Smooth muscle cell (in vitro differentiated cells): Measurements from ENCODE around the gene TPX2. TPM values are rescaled to one million over a fixed set of nuclear protein-coding genes. Genes with fewer than 3 reads are reported as not detected.

Experiments used
- DNase-seq: peaks from one replicate; lab custom pipeline; 2025; ENCODE audit not compliant: unreplicated experiment; lab: John Stamatoyannopoulos, UW
- H2AFZ ChIP-seq: fragments of 200-600 bp; sonication (generic); 2 replicates; pipeline ENCODE4 v1.6.0; 2016; ENCODE audit warnings: antibody characterized with exemption, low read depth, mild to moderate bottlenecking
- H3F3A ChIP-seq: fragments of 200-600 bp; sonication (generic); 2 replicates; pipeline ENCODE4 v1.6.0; 2017; ENCODE audit warnings: antibody characterized with exemption, low read depth
- H3K27ac ChIP-seq: fragments of 200-600 bp; sonication (generic); 2 replicates; pipeline ENCODE4 v1.5.1; 2016; ENCODE audit warnings: low read depth, mild to moderate bottlenecking
- H3K27me3 ChIP-seq: fragments of 200-600 bp; sonication (generic); 2 replicates; pipeline ENCODE4 v1.6.1; 2016; ENCODE audit warnings: low read depth, mild to moderate bottlenecking
- H3K36me3 ChIP-seq: fragments of 200-600 bp; sonication (generic); 2 replicates; pipeline ENCODE4 v1.5.1; 2016; ENCODE audit warnings: low read depth
- H3K4me1 ChIP-seq: fragments of 200-600 bp; sonication (generic); 2 replicates; pipeline ENCODE4 v1.5.1; 2016; ENCODE audit warnings: low read depth
- H3K4me2 ChIP-seq: fragments of 200-600 bp; sonication (generic); 2 replicates; pipeline ENCODE4 v1.6.0; 2016; ENCODE audit warnings: mild to moderate bottlenecking
- H3K4me3 ChIP-seq: fragments of 200-600 bp; sonication (generic); 2 replicates; pipeline ENCODE4 v1.5.1; 2016; ENCODE audit warnings: mild to moderate bottlenecking
- H3K79me2 ChIP-seq: fragments of 200-600 bp; sonication (generic); 2 replicates; pipeline ENCODE4 v1.6.0; 2016; ENCODE audit warnings: low read depth, mild to moderate bottlenecking
- H3K9ac ChIP-seq: fragments of 200-600 bp; sonication (generic); 2 replicates; pipeline ENCODE4 v1.6.0; 2016; ENCODE audit warnings: low read depth
- H3K9me3 ChIP-seq: fragments of 200-600 bp; sonication (generic); replicated peaks from 2 replicates; pipeline ENCODE4 v1.5.1; 2016; ENCODE audit warnings: low read depth
- H4K20me1 ChIP-seq: fragments of 200-600 bp; sonication (generic); 2 replicates; pipeline ENCODE4 v1.6.0; 2016; ENCODE audit warnings: low read depth
- WGBS: methylation state at CpG from one replicate; pipeline ENCODE4 v1.1.7; 2016; ENCODE audit warnings: low lambda C conversion rate; 5-methylcytosine and 5-hydroxymethylcytosine counted together
- polyA plus RNA-seq: library from polyadenylated mRNA; unstranded; fragments of >200 nt; fragmentation: Nextera tagmentation; extraction: Ambion mirVana; gene quantifications from 2 replicates; pipeline ENCODE4 v1.2.1, GENCODE V29; 2016
- total RNA-seq: library from RNA; depleted of rRNA; stranded (reverse); fragments of >200 nt; gene quantifications from 2 replicates; pipeline ENCODE4 v1.2.3, GENCODE V29; 2014
- TF ChIP-seq, protein P1 (sequence below): fragments of 200-600 bp; sonication (generic); IDR thresholded peaks from 2 replicates; pipeline ENCODE4 v1.5.1; 2017; ENCODE audit warnings: borderline replicate concordance, mild to moderate bottlenecking, antibody characterized with exemption; ENCODE audit not compliant: insufficient read depth, poor library complexity, severe bottlenecking

TPX2 gene
- total and polyA plus RNA-seq, 2 experiments from 2014 or later, result 21.7 to 24.5 TPM

DNA sequence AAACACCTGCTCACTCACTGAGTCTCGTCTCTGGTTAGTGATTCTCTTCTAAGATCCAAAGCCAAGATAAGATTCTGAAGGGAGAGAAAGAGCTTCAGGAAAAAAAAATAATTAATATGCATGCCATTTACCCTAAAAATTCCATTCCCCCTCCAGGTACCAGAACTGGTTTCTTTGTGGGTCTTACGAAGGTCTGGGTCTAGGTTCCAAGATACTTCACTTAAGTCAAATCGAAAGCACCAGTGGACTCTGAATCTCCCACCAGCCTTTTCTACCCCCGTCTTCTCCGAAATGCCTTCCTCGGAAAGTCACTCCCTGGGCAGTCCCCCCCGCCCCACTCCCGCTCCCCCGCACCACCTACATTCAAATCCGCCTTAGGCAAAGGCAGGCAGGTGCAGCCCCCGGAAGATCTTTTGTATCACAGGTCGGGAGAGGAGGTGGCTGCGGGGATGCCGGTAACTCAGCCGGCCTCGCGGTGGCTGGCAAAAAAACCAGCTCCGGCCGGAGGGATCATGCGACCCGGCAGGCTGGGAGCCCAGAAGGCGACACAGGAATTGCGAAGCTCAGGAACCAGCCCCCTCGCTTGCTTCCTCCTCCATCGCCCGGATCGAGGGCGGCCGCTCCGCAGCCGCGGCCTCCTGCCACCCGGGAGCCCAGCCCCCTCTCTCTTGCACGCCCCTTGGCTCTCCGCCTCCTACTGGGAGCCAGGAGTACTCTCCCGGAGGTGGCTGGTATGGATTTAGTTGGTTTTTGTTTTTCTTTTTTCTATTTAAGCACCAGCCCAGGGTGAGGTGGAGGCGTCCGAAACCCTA, 16.6 kb upstream of the TPX2 start, which contains the start of gene BCL2L1:
BCL2L1 (minus strand) TSS at position 612 of the 812 bp plus-strand sequence. CDS start 650 bp downstream, outside the sequence.
- Histone ChIP-seq H3F3A (peaks cover under 1% of the 10 kb centered on the region), H4K20me1 (no peaks in the 10 kb centered on the region), H3K4me3 (peak within 1 kb of the TSS; percentile 58), H3K27ac (peak within 1 kb of the TSS; percentile 81), H3K9me3 (no peaks in the 10 kb centered on the region), H3K9ac (peak within 1 kb of the TSS; percentile 89), H2AFZ (peak within 1 kb of the TSS; percentile 73), H3K4me1 (peaks cover 29% of the 10 kb centered on the region), H3K27me3 (no peaks in the 10 kb centered on the region), H3K4me2 (peak within 1 kb of the TSS; percentile 82), H3K36me3 (no peaks in the 10 kb centered on the region), H3K79me2 (peaks cover 42% of the 10 kb centered on the region)
- TF ChIP-seq, protein P1, sequence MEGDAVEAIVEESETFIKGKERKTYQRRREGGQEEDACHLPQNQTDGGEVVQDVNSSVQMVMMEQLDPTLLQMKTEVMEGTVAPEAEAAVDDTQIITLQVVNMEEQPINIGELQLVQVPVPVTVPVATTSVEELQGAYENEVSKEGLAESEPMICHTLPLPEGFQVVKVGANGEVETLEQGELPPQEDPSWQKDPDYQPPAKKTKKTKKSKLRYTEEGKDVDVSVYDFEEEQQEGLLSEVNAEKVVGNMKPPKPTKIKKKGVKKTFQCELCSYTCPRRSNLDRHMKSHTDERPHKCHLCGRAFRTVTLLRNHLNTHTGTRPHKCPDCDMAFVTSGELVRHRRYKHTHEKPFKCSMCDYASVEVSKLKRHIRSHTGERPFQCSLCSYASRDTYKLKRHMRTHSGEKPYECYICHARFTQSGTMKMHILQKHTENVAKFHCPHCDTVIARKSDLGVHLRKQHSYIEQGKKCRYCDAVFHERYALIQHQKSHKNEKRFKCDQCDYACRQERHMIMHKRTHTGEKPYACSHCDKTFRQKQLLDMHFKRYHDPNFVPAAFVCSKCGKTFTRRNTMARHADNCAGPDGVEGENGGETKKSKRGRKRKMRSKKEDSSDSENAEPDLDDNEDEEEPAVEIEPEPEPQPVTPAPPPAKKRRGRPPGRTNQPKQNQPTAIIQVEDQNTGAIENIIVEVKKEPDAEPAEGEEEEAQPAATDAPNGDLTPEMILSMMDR, result peak; percentile 70
- DNase-seq, result peak; percentile 60
- WGBS, result 3% methylated on average over 38 of the region's 38 CpGs

DNA sequence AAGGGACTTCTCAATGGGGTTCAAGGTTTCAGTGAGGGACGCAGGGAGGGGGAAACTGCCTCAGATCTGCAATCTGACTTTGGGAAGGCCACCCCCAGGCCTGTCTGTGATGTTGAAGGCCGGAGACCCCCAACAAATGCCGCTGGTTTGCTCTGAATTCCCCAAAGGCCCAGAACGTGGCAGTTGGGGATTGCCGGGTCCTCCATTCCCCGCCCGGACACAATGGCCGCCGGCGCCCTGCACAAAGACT, 16.1 kb upstream of the TPX2 start:
- 7% methylated on average over 10 of the region's 10 CpGs for WGBS
- peak overlapping the region; percentile 73 for H2AFZ ChIP-seq
- TF ChIP-seq, protein P1, result no peak
- DNase-seq, result no peak
- peaks cover 29% of the 10 kb centered on the region for H3K4me1 ChIP-seq
- no peaks in the 10 kb centered on the region for H4K20me1 ChIP-seq
- H3K27ac ChIP-seq, result peak overlapping the region; percentile 81
- H3K9me3 ChIP-seq, result no peaks in the 10 kb centered on the region
- no peaks in the 10 kb centered on the region for H3K27me3 ChIP-seq
- peaks cover 6% of the 10 kb centered on the region for H3F3A ChIP-seq
- H3K4me3 ChIP-seq, result peak overlapping the region; percentile 58
- H3K4me2 ChIP-seq, result peak overlapping the region; percentile 82
- H3K9ac ChIP-seq, result peak overlapping the region; percentile 89
- peaks cover 36% of the 10 kb centered on the region for H3K79me2 ChIP-seq
- H3K36me3 ChIP-seq, result no peaks in the 10 kb centered on the region

DNA sequence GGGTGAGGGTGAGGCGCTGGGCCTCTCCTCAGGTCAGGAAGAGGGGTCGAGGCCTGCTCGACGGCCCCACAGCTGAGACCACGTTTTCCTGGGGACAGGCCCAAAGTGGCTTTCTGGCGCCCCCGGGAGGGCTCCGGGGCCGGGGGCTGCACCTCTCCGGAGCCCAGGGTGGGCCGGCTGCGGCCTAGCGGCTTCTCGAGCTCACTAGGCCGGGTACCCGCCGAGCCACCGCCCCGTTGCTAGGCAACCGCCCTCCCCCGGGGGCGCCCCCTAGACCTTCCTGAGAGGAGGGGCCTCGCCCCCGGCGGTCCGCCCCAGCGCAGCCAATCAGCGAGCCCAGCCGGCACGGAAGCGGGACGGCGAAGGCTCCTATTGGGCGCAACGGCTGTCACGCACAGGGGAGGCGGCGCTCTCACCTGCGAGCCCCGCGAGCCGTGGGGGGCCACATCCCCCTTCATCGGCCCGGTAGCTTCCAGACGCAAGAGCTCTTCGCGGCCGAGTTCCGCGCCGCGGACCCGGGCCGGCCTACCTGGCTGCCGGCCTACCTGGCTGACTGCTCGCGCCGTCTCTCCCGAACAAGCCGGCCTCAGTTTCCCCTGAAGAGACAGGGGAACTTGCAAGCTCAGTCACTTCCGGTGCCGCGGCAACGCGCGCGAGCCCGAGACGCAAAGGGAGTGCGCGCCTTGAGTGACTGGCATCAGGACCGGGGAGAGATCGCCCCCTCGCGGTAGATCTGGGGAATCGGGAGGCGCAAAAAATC, 15.6 kb upstream of the TPX2 start:
- no peaks in the 10 kb centered on the region for H4K20me1 ChIP-seq
- peaks cover 33% of the 10 kb centered on the region for H3K79me2 ChIP-seq
- H3K4me2 ChIP-seq, result peak overlapping the region; percentile 82
- no peaks in the 10 kb centered on the region for H3K36me3 ChIP-seq
- TF ChIP-seq, protein P1, result peak; percentile 98
- H3K9ac ChIP-seq, result peak overlapping the region; percentile 89
- H3K9me3 ChIP-seq, result no peaks in the 10 kb centered on the region
- peak overlapping the region; percentile 73 for H2AFZ ChIP-seq
- DNase-seq, result peak; percentile 99
- H3F3A ChIP-seq, result peaks cover 7% of the 10 kb centered on the region
- no peaks in the 10 kb centered on the region for H3K27me3 ChIP-seq
- peak overlapping the region; percentile 81 for H3K27ac ChIP-seq
- H3K4me3 ChIP-seq, result peak overlapping the region; percentile 58
- 1% methylated on average over 74 of the region's 77 CpGs for WGBS
- peaks cover 29% of the 10 kb centered on the region for H3K4me1 ChIP-seq
